Breast epithelium (tissue), 3 donors: ENCODE measurements around the gene KCND2.

Experiments used
- CTCF ChIP-seq, 3 donors: fragments of 450-650 bp; IDR thresholded peaks; one replicate each; pipeline ENCODE4 v1.5.1; 2016 to 2017; ENCODE audit warnings: antibody characterized with exemption in 3 of 3, mild to moderate bottlenecking in 3 of 3, moderate library complexity in 3 of 3
- POLR2A ChIP-seq: fragments of 450-650 bp; IDR thresholded peaks from one replicate; pipeline ENCODE4 v1.6.1; 2016; ENCODE audit warnings: antibody characterized with exemption, mild to moderate bottlenecking, moderate library complexity

GRCh38 chr7:120402801-120403200 is 129.8 kb downstream of the KCND2 start:
- TF ChIP-seq CTCF (IDR thresholded peaks at IDR 0.05) (no peak), POLR2A (no peak)
